ENCODE measurements around the gene MRPS15. TPM values are rescaled to one million over a fixed set of nuclear protein-coding genes. Genes with fewer than 3 reads are reported as not detected.

MRPS15 gene
- total and polyA plus RNA-seq, 9 donors: 30.9 to 83.5 (median 38.0) TPM

- WGBS, 3 donors: 74 to 79% (median 75%) methylated on average over 7 of the region's 7 CpGs
- intact Hi-C loops (cut with DNase I): no loop called here
These were observed 11.9 kb upstream of the MRPS15 start for GRCh38 chr1:36475910-36476604.

GRCh38 chr1:36475341-36475740, 11.2 kb upstream of the MRPS15 start:
- no peaks in the 10 kb centered on the region for H3K9me3 ChIP-seq
- intact Hi-C loops (cut with DNase I): no loop called here
- TF ChIP-seq EP300 (IDR thresholded peaks at IDR 0.05): no peak
- TF ChIP-seq POLR2A (IDR thresholded peaks at IDR 0.05): no peak
- TF ChIP-seq, protein P1, sequence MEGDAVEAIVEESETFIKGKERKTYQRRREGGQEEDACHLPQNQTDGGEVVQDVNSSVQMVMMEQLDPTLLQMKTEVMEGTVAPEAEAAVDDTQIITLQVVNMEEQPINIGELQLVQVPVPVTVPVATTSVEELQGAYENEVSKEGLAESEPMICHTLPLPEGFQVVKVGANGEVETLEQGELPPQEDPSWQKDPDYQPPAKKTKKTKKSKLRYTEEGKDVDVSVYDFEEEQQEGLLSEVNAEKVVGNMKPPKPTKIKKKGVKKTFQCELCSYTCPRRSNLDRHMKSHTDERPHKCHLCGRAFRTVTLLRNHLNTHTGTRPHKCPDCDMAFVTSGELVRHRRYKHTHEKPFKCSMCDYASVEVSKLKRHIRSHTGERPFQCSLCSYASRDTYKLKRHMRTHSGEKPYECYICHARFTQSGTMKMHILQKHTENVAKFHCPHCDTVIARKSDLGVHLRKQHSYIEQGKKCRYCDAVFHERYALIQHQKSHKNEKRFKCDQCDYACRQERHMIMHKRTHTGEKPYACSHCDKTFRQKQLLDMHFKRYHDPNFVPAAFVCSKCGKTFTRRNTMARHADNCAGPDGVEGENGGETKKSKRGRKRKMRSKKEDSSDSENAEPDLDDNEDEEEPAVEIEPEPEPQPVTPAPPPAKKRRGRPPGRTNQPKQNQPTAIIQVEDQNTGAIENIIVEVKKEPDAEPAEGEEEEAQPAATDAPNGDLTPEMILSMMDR (IDR thresholded peaks at IDR 0.05): no peak
- no peak overlapping the region for H3K4me3 ChIP-seq
- WGBS, 3 donors: 48 to 58% (median 54%) methylated on average over 9 of the region's 9 CpGs
- no peak overlapping the region for H3K27ac ChIP-seq
- H3K27me3 ChIP-seq: no peaks in the 10 kb centered on the region
- no peak for DNase-seq
- H3K36me3 ChIP-seq: no peaks in the 10 kb centered on the region
- no peaks in the 10 kb centered on the region for H3K4me1 ChIP-seq (ENCODE audit: insufficient read depth)

More at GRCh38 chr1:36475910-36476604, 11.9 kb upstream of the MRPS15 start:
- Histone ChIP-seq H3K36me3 (no peaks in the 10 kb centered on the region), H3K4me1 (ENCODE audit: insufficient read depth) (no peaks in the 10 kb centered on the region), H3K27ac (no peak overlapping the region), H3K9me3 (no peaks in the 10 kb centered on the region), H3K4me3 (no peak overlapping the region), H3K27me3 (no peaks in the 10 kb centered on the region)
- TF ChIP-seq POLR2A (IDR thresholded peaks at IDR 0.05): no peak
- no peak for DNase-seq

DNA sequence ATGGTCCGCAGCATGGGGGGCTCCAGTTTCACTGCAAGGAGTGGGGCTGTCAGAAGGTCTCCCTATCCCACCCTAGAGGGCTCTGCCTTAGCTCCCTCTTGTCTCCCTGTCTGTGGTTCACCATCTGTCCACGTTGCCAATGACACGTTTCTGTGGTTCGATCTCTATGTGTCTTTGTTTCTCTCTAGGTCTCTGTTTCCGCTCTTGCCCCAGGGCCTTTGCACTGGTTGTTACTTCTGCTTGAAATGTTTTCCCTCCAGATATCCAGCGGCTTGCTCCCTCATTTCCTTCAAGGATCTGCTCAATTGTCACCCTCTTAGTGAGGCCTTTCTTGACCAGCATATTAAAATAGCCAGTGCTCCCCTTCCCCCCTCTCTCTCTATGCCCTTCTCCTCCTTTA, 8.5 kb upstream of the MRPS15 start:
- Histone ChIP-seq H3K36me3 (no peaks in the 10 kb centered on the region), H3K4me3 (no peak overlapping the region), H3K27me3 (no peaks in the 10 kb centered on the region), H3K27ac (no peak overlapping the region), H3K9me3 (no peaks in the 10 kb centered on the region), H3K4me1 (ENCODE audit: insufficient read depth) (no peaks in the 10 kb centered on the region)
- no peak for TF ChIP-seq EP300 (IDR thresholded peaks at IDR 0.05)
- no peak for TF ChIP-seq POLR2A (IDR thresholded peaks at IDR 0.05)
- TF ChIP-seq, protein P1 (IDR thresholded peaks at IDR 0.05): no peak
- 78 to 83% (median 82%) methylated on average over 6 of the region's 6 CpGs for WGBS, 3 donors
- no peak for DNase-seq
- intact Hi-C loops (cut with DNase I): no loop called here

DNA sequence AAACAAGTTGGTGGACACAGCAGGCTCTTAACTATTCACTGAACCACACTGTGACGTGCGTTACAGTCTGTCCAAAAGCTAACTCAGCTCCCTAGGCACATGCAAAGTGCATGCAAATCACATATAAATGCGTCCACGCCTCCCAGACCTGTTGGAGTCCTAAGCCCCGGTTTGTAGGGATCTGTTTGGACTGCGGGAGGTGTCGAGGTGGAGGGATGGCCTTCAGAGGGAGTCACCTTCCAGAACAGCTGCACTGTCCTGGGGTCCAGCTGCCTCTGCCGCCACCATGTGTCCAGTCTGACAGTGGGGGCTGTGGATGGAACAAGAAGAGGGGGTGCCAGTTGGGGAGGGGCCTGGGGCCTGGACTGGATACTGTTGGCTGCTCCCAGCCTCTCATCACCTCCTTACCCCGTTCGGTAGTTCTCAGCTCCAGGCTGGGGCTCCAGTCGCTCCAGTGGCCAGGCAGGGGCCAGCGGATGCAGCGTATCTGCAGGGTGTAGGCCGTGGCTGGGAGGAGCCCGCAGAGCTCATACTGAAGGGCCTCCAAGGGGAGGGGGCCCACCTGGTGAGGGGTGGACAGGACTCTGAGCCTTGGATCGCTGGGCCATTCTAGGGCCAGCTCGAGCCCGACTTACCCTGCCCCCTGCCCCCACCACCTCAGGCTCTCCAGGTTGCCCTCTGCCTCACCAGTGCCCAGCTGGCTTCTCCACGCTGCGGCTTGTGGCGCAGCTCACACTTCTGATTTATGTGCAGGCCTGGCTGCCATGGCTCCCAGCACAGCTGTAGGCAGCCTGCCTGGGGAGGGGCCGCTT, 7.9 kb upstream of the MRPS15 start:
- H3K27ac ChIP-seq: no peak overlapping the region
- H3K27me3 ChIP-seq: no peaks in the 10 kb centered on the region
- H3K4me1 ChIP-seq (ENCODE audit: insufficient read depth): no peaks in the 10 kb centered on the region
- no peak for DNase-seq
- H3K36me3 ChIP-seq: no peaks in the 10 kb centered on the region
- H3K9me3 ChIP-seq: no peaks in the 10 kb centered on the region
- TF ChIP-seq POLR2A (IDR thresholded peaks at IDR 0.05) (no peak), EP300 (IDR thresholded peaks at IDR 0.05) (no peak)
- TF ChIP-seq, protein P1 (IDR thresholded peaks at IDR 0.05): no peak
- intact Hi-C loops (cut with DNase I): no loop called here
- H3K4me3 ChIP-seq: no peak overlapping the region
- WGBS, 3 donors: 42 to 45% (median 42%) methylated on average over 21 to 22 of the region's 22 CpGs

- no peak overlapping the region for H3K27ac ChIP-seq
- DNase-seq: no peak
- no peaks in the 10 kb centered on the region for H3K4me1 ChIP-seq (ENCODE audit: insufficient read depth)
- no peaks in the 10 kb centered on the region for H3K36me3 ChIP-seq
- intact Hi-C loops (cut with DNase I): no loop called here
- H3K4me3 ChIP-seq: no peak overlapping the region
- 63 to 89% (median 85%) methylated on average over 2 of the region's 2 CpGs for WGBS, 3 donors
- TF ChIP-seq POLR2A (IDR thresholded peaks at IDR 0.05) (no peak), EP300 (IDR thresholded peaks at IDR 0.05) (no peak)
- TF ChIP-seq, protein P1 (IDR thresholded peaks at IDR 0.05): no peak
- no peaks in the 10 kb centered on the region for H3K9me3 ChIP-seq
- H3K27me3 ChIP-seq: no peaks in the 10 kb centered on the region
These were observed 5.0 kb upstream of the MRPS15 start for GRCh38 chr1:36469163-36469562.
